C1 segment of cervical spinal cord (tissue), 14 donors: ENCODE data around the gene PDE4D.

Experiments used
- DNase-seq, 14 donors: peaks; one replicate each; lab custom pipeline; 2025; lab: John Stamatoyannopoulos, UW

The PDE4D gene

GRCh38 chr5:58938563-58939424 lies 954.7 kb downstream of the PDE4D start:
- no peak for DNase-seq

GRCh38 chr5:58937031-58937681 lies 956.4 kb downstream of the PDE4D start:
- no peak for DNase-seq

- DNase-seq = no peak
These were observed 958.9 kb downstream of the PDE4D start for GRCh38 chr5:58934629-58935097.

- DNase-seq = no peak
These were observed 959.5 kb downstream of the PDE4D start for GRCh38 chr5:58933891-58934628.

GRCh38 chr5:58932057-58932612 lies 961.4 kb downstream of the PDE4D start:
- no peak for DNase-seq

- DNase-seq = no peak
These were observed 963.0 kb downstream of the PDE4D start for GRCh38 chr5:58930520-58930919.

- no peak for DNase-seq
These were observed 963.8 kb downstream of the PDE4D start for GRCh38 chr5:58929726-58930125.

GRCh38 chr5:58927938-58928337 lies 965.6 kb downstream of the PDE4D start:
- no peak for DNase-seq

GRCh38 chr5:58927181-58927580 lies 966.3 kb downstream of the PDE4D start:
- DNase-seq = no peak

GRCh38 chr5:58926541-58926935 lies 967.0 kb downstream of the PDE4D start:
- peak in 1 of 14 donors; percentile 31 for DNase-seq

GRCh38 chr5:58925627-58926540 lies 967.6 kb downstream of the PDE4D start:
- peak in 6 of 14 donors; percentile 4 to 89 (median 10) for DNase-seq

GRCh38 chr5:58924306-58924705 lies 969.2 kb downstream of the PDE4D start:
- DNase-seq = peak in 1 of 14 donors; percentile 4

- no peak for DNase-seq
These were observed 970.2 kb downstream of the PDE4D start for GRCh38 chr5:58923355-58923754.

- peak; percentile 11 to 85 (median 70) for DNase-seq
These were observed 970.9 kb downstream of the PDE4D start for GRCh38 chr5:58922461-58923171.

- DNase-seq = no peak
These were observed 972.4 kb downstream of the PDE4D start for GRCh38 chr5:58921159-58921558.

GRCh38 chr5:58919833-58920232 lies 973.7 kb downstream of the PDE4D start:
- no peak for DNase-seq
